Measurements from ENCODE around the gene DNLZ. TPM values are rescaled to one million over a fixed set of nuclear protein-coding genes. Genes with fewer than 3 reads are reported as not detected.

DNLZ gene
- total and polyA plus RNA-seq, 2 of the 4 experiments (the other 2 are of a cell fraction): 2.0 to 11.4 TPM

DNA sequence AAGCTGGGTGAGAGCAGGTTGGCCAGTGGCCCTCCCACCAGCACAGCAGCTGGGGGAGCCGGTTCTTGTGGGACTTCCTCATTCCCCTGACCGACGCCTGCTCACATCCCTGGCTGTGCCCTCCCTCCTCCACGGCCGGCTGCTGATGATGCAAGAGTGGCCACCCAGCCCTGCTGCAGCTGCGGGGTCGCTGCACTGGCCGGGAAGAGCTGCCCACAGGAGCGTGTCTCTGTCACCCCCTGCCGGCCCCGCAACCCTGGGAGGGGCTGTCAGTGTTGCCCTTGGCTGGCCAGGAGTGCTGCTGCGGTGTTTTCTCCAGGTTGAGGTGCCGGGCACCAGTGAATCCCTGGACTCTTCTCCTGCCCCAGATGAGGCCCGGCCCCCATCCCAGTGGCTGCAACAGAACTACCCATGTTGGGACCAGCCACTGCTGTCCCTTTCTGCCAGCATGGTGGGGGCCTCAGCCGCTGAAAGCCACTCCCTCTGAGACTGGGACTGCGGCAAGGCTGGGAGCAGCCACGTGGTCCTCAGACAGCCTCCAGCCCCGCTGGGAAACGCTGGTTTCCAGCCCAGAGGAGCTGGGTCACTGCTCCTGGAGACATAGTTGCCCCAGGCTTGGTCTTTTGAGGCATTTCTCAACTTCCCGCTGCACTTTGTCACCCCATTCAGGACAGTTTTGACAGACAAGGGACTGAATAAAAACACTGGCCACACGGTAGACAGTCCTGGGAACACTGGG, 9.2 kb upstream of the DNLZ start:
- Histone ChIP-seq H3K27ac (ENCODE audit: insufficient read depth, low read length) (peak overlapping the region; percentile 69), H3K4me1 (ENCODE audit: control insufficient read depth, insufficient read depth, low read length) (peaks cover 15% of the 10 kb centered on the region), H3K27me3 (ENCODE audit: control insufficient read depth, insufficient read depth, low read length) (no peaks in the 10 kb centered on the region), H2AK5ac (ENCODE audit: low read depth, low read length) (peak overlapping the region; percentile 89), H2BK120ac (ENCODE audit: low read depth, low read length) (peak overlapping the region; percentile 90), H4K5ac (ENCODE audit: low read depth, low read length) (peak overlapping the region; percentile 97), H2AFZ (replicated peaks; ENCODE audit: low read length, poor library complexity) (peak overlapping the region; percentile 90), H3K36me3 (ENCODE audit: control insufficient read depth, insufficient read depth, low read length) (peaks cover 1% of the 10 kb centered on the region; the same call in 1 of the 2 replicates), H3K79me1 (ENCODE audit: low read depth in 1 of 2, low read length in 2 of 2) (no peaks in the 10 kb centered on the region; a peak in 1 of 4 replicates), H3K4me2 (ENCODE audit: low read depth, low read length) (peak overlapping the region; percentile 30; the same call in 1 of the 2 replicates), H3K9ac (ENCODE audit: low read depth, low read length) (peak overlapping the region; percentile 26), H3K4me3 (ENCODE audit: insufficient read depth, low read depth, low read length) (no peak overlapping the region), H2BK15ac (ENCODE audit: low read depth, low read length) (peak overlapping the region; percentile 85; the same call in 1 of the 3 replicates), H2BK5ac (ENCODE audit: low read depth, low read length, poor library complexity, severe bottlenecking) (peak overlapping the region; percentile 66), H3K56ac (ENCODE audit: extremely low read depth, insufficient read depth, low read length) (no peak overlapping the region; the same call in 1 of the 2 replicates), H4K8ac (ENCODE audit: low read depth in 2 of 2, low read length in 2 of 2) (peak overlapping the region; percentile 97 to 99), H3K14ac (replicated peaks; ENCODE audit: low read depth, low read length) (peak overlapping the region; percentile 92), H3K9me3 (ENCODE audit: control insufficient read depth, insufficient read depth, low read length) (no peaks in the 10 kb centered on the region), H2AK9ac (replicated peaks; ENCODE audit: low read depth, low read length, poor library complexity) (peak overlapping the region; percentile 90), H2BK20ac (ENCODE audit: low read depth, low read length) (peak overlapping the region; percentile 13), H3K23ac (ENCODE audit: low read depth, low read length) (peak overlapping the region; percentile 51; the same call in 1 of the 2 replicates), H4K20me1 (ENCODE audit: insufficient read depth, low read length) (no peaks in the 10 kb centered on the region), H3K4ac (ENCODE audit: low read depth, low read length) (peak overlapping the region; percentile 98), H3K9me1 (ENCODE audit: insufficient read depth, low read length) (peaks cover 9% of the 10 kb centered on the region), H3K18ac (ENCODE audit: low read depth, low read length) (peak overlapping the region; percentile 83), H4K91ac (ENCODE audit: insufficient read depth, low read depth, low read length) (peak overlapping the region; percentile 98)
- WGBS, 2 experiments (ENCODE audit: extremely low coverage in 2 of 2, insufficient read length in 1 of 2): 27% methylated on average over 13 of the region's 21 CpGs; no CpG with 5 or more reads in 1 of the 2 experiments
- no TSS peak for BruUV-seq (replicated peaks)
- intact Hi-C loops (cut with micrococcal nuclease): no loop called here
- ChIA-PET CTCF (interaction anchor here (0.7 to 1.5 kb wide), 4 partner anchors 9 to 40 kb away, joined by 3 to 8 read pairs (median 3); partner anchors contain the start of gene DNLZ), POLR2A (ENCODE audit: unreplicated experiment) (no interaction called here)
- in situ Hi-C loops (cut with MboI; ENCODE audit: low sequenced_read_pairs): no loop called here
- TF ChIP-seq, protein P1, sequence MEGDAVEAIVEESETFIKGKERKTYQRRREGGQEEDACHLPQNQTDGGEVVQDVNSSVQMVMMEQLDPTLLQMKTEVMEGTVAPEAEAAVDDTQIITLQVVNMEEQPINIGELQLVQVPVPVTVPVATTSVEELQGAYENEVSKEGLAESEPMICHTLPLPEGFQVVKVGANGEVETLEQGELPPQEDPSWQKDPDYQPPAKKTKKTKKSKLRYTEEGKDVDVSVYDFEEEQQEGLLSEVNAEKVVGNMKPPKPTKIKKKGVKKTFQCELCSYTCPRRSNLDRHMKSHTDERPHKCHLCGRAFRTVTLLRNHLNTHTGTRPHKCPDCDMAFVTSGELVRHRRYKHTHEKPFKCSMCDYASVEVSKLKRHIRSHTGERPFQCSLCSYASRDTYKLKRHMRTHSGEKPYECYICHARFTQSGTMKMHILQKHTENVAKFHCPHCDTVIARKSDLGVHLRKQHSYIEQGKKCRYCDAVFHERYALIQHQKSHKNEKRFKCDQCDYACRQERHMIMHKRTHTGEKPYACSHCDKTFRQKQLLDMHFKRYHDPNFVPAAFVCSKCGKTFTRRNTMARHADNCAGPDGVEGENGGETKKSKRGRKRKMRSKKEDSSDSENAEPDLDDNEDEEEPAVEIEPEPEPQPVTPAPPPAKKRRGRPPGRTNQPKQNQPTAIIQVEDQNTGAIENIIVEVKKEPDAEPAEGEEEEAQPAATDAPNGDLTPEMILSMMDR (conservative IDR thresholded peaks at IDR 0.05; ENCODE audit: low read depth, low read length): peak; percentile 50
- peak; percentile 33; the same call in 1 of the 2 replicates for TF ChIP-seq BHLHE40 (IDR thresholded peaks at IDR 0.05; ENCODE audit: low read depth, low read length)
- TF ChIP-seq, protein P2, sequence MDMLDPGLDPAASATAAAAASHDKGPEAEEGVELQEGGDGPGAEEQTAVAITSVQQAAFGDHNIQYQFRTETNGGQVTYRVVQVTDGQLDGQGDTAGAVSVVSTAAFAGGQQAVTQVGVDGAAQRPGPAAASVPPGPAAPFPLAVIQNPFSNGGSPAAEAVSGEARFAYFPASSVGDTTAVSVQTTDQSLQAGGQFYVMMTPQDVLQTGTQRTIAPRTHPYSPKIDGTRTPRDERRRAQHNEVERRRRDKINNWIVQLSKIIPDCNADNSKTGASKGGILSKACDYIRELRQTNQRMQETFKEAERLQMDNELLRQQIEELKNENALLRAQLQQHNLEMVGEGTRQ (IDR thresholded peaks at IDR 0.05; ENCODE audit: low read depth, low read length): peak; percentile 19; the same call in 1 of the 2 replicates
- no peak for TF ChIP-seq RCOR1 (IDR thresholded peaks at IDR 0.05; ENCODE audit: insufficient replicate concordance, low read length)
- peak; percentile 99 for TF ChIP-seq CEBPB (IDR thresholded peaks at IDR 0.05; ENCODE audit: low read depth, low read length)
- TF ChIP-seq MAFK (IDR thresholded peaks at IDR 0.05; ENCODE audit: low read depth, low read length): no peak
- peak; percentile 18; the same call in 1 of the 2 replicates for TF ChIP-seq SMC3 (IDR thresholded peaks at IDR 0.05; ENCODE audit: low read depth, low read length)
- TF ChIP-seq MXI1 (IDR thresholded peaks at IDR 0.05; ENCODE audit: borderline replicate concordance, low read depth, low read length): 0 out of 2 replicates have a peak, but pooled peaks have one; percentile 49
- no peak for TF ChIP-seq RFX5 (IDR thresholded peaks at IDR 0.05; ENCODE audit: low read depth, low read length)
- TF ChIP-seq, protein P3, sequence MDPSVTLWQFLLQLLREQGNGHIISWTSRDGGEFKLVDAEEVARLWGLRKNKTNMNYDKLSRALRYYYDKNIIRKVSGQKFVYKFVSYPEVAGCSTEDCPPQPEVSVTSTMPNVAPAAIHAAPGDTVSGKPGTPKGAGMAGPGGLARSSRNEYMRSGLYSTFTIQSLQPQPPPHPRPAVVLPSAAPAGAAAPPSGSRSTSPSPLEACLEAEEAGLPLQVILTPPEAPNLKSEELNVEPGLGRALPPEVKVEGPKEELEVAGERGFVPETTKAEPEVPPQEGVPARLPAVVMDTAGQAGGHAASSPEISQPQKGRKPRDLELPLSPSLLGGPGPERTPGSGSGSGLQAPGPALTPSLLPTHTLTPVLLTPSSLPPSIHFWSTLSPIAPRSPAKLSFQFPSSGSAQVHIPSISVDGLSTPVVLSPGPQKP (IDR thresholded peaks at IDR 0.05; ENCODE audit: borderline replicate concordance, low read depth, low read length): no peak
- TF ChIP-seq RAD21 (IDR thresholded peaks at IDR 0.05; ENCODE audit: low read length): peak; percentile 46; the same call in 1 of the 2 replicates
- peak; percentile 93 for TF ChIP-seq MAZ (IDR thresholded peaks at IDR 0.05; ENCODE audit: borderline replicate concordance, low read depth, low read length)
- peak; percentile 43; the same call in 1 of the 2 replicates for TF ChIP-seq FOS (IDR thresholded peaks at IDR 0.05; ENCODE audit: low read depth, low read length)
- dilution Hi-C loops (cut with HindIII; ENCODE audit: low sequenced_read_pairs, unreplicated experiment): no loop called here
- peak; percentile 86 for DNase-seq
- peak; percentile 89 for ATAC-seq (ENCODE audit: low read depth)
